ENCODE results near the gene SLCO3A1.

- no peak for TF ChIP-seq POLR2A (IDR thresholded peaks at IDR 0.05; ENCODE audit: low read length)
- no peak for TF ChIP-seq GATA1 (IDR thresholded peaks at IDR 0.05; ENCODE audit: low read depth, low read length)
These were observed 84.6 kb downstream of the SLCO3A1 start for GRCh38 chr15:91938136-91938535.

Measured in erythroblast (primary cell).